GM19025 (cell line): ENCODE data around the gene KIFC3.
"Not testable (repeated sequence)": the region's sequence is repeated elsewhere in the genome, so short reads cannot be mapped to it uniquely, and the experiment has no call there.

Source experiments
- ATAC-seq: cut with Tn5 transposase; IDR thresholded peaks from one replicate; pipeline ENCODE4 v1.9.1; 2021; ENCODE audit warnings: mild to moderate bottlenecking, low read depth, moderate library complexity; ENCODE audit not compliant: unreplicated experiment

The KIFC3 gene

GRCh38 chr16:57791195-57791892 is 10.9 kb downstream of the KIFC3 start:
- ATAC-seq: no peak

DNA sequence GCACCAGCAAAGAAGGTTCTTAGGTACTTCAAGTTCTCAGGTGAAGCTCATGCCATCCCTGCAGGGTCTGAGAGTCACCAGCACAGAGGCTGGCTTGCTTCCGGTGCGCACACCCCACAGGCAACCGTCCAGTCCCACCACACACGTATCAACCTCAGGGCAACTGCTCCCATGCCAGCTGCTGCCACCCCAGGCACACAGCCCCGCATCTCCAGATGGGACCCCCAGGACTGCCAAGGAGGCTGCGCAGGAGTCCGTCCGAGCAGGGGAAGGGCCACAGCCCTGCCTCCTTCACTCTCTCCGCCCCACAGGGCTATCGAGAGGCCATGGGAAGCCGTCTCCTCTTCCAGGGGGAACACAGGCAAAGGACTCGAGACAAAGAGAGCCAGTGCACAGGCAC is 13.3 kb downstream of the KIFC3 start:
- no peak for ATAC-seq

- ATAC-seq: no peak
Measured at GRCh38 chr16:57788252-57788841, 13.9 kb downstream of the KIFC3 start.

- ATAC-seq: no peak
Measured at GRCh38 chr16:57787519-57787905, 14.8 kb downstream of the KIFC3 start.

GRCh38 chr16:57786632-57787518 is 15.4 kb downstream of the KIFC3 start:
- ATAC-seq: no peak

GRCh38 chr16:57785924-57786323 is 16.4 kb downstream of the KIFC3 start:
- no peak for ATAC-seq

DNA sequence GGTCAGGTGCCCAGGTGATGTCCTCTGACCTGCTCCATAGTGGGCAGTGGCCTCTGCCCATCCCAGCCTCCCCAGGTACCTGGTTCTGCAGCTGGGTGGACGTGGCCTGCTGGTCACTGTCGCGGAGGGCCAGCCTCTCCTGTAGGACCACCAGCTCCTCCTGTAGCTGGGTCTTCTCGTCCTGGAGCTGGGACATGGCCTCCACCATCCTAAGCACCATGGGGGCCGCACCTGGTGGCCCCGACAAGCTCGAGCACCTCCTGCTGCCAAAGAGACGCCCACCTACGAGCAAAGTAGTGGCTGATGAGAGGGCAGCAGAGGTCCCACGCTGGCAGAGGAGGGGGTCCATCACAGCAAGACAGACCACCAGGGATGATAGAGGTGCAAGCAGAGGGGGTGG is 16.9 kb downstream of the KIFC3 start:
- ATAC-seq: no peak

DNA sequence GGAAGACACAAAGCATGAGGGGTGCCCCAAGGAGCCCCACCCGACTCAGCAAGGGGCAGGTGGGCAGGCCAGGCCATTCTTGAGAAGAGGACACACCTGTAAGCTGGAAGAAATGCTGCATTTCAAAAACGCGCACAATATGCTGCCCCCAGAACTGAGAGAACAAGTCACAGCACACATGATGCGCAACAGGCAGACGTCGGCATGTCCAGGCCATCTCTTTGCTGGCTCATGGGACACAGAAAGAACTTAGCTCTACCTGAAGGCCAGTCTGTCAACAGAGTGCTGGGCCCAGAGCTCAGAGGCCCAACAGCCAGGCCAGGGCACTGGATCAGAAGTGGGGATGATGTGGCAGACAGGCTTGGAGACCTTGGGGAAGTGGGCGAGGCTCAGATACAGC is 18.0 kb downstream of the KIFC3 start:
- ATAC-seq: no peak

- ATAC-seq: no peak
Measured at GRCh38 chr16:57783883-57784282, 18.4 kb downstream of the KIFC3 start.

DNA sequence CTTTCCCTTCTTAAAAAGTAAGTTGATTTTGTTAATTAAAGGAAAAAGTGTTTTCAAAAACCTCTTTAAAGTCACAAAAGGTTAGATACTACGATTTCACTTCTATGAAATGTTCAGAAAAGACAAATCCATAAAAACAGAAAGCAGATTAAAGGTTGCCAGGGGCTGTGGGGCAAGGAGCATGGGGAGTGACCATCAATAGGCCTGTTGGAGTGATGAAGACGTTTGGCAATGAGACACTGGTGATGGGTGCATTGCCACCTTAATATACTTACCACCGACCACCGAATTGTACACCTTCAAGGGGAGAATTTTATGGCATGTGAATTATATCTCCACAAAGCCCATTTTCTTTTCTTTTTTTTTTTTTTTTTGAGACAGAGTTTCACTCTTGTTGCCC is 19.2 kb downstream of the KIFC3 start:
- ATAC-seq: no peak

DNA sequence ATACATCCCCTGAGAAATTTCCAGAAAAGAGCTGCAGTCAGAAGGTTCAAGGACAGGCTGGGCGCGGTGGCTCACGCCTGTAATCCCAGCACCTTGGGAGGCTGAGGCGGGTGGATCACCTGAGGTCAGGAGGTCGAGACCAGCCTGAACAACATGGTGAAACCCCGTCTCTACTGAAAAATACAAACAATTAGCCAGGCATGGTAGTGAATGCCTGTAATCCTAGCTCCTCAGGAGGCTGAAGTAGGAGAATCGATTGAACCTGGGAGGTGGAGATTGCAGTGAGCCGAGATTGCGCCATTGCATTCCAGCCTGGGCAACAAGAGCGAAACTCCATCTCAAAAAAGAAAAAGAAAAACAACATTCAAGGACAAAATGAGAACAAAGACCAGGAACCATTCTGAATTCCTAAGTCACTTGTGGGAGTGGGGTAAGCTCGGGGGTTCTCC is 19.7 kb downstream of the KIFC3 start:
- ATAC-seq: not testable (repeated sequence)

DNA sequence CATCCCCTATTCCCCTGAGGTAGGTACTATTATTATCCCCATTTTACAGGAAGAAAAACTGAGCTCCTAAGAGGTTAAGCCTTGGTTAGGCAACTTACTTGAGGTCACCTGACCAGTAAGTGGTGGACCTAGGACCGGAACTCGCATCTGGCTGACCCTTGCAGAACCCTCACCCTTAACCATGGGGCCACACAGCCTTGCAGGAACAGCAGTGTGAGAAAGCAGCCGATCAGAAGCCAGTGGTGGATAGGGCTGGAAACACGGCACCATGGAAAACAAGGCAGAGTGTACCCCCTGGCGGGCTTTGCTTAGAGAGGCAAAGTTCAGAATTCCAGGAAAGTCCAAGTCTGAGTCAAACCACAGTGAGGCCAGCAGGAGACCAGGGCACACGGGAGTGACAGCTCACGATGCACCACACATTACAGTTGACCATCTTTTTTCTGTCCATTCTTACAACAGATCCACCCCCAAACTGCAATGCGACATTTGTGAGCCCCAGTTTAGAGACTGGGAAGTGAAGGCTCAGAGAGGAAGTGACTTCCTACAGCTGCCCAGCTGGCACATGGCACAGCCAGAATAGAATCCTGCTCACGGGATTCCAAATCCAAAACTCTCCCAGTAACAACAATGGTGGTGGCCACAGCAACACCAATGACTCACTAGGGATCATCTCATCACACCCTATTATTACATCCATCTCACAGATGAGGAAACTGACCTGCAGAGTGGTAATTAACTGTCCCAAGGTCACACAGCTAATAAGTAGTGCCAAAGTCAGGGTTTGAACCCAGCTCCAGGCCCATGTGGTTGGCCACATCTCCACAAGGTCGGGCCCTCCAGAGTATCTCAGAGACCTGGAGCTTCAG is 20.3 kb downstream of the KIFC3 start:
- no peak for ATAC-seq

DNA sequence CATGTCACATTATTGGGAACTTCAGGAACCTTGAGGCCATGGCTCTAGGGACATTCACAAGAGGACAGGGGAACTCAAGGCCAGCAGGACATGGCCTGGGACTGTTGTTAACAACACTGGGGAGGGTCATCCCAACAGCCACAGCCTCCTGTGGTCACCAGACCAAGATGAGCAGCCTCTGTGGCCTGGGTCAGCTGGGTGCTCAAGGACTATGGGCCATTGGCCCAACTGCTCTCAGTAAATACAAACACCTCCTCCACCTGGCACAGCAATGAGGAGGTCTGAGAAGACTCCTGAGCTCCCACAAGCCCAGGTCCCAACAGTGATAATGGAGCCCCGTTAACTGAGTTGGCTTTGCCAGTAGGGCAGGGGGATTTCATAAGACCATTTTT is 20.9 kb downstream of the KIFC3 start:
- ATAC-seq: no peak

GRCh38 chr16:57779836-57780235 is 22.5 kb downstream of the KIFC3 start:
- not testable (repeated sequence) for ATAC-seq

DNA sequence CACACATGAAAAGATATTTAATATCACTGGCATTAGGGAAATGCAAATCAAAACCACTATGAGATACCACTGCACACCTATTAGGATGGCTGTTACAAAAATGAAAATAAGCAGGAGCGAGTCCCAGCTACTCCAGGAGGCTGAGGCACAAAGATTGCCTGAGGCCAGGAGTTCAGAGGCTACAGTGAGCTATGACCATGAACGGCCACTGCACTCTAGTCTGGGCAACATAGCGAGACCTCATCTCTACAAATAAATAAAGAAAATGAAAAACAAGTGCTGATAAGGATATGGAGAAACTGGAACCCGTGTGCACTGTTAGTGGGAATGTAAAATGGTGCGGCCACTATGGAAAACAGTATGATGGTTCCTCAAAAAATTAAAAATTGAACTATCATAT is 23.6 kb downstream of the KIFC3 start:
- no peak for ATAC-seq

GRCh38 chr16:57775661-57776469 is 26.4 kb downstream of the KIFC3 start:
- ATAC-seq: no peak

- ATAC-seq: no peak
Measured at GRCh38 chr16:57774705-57775285, 27.5 kb downstream of the KIFC3 start.

GRCh38 chr16:57773655-57774295 is 28.5 kb downstream of the KIFC3 start:
- no peak for ATAC-seq

- no peak for ATAC-seq
Measured at GRCh38 chr16:57773019-57773418, 29.3 kb downstream of the KIFC3 start.
